Measurements from ENCODE around the gene CTAG2. TPM values are rescaled to one million over a fixed set of nuclear protein-coding genes. Genes with fewer than 3 reads are reported as not detected.

CTAG2 gene
- total and polyA plus RNA-seq, 2 donors (not counting 1 experiment from before 2014, with no cell fraction given) = not detected

Small RNA genes within 50 kb of the gene (small RNA-seq; reads per million reads assigned to genes)
- gene AC244090.1 (ENCODE audit: insufficient read length, low read depth, low replicate concordance) = not detected
- gene AC244107.2 (ENCODE audit: insufficient read length, low read depth, low replicate concordance) = not detected

Other genes starting within 250 kb of the CTAG2 start
- 24.6 TPM in 2 replicates for gene DNASE1L1, start 244.3 kb downstream of the CTAG2 start, total RNA-seq
- 30.4 and 49.2 TPM in 2 replicates for gene DNASE1L1, start 244.3 kb downstream of the CTAG2 start, polyA plus RNA-seq
- 117 and 118 TPM in 2 replicates for gene TAFAZZIN, start 242.0 kb downstream of the CTAG2 start, total RNA-seq
- gene TAFAZZIN, start 242.0 kb downstream of the CTAG2 start, polyA plus RNA-seq = 224 and 241 TPM in 2 replicates
- 55.6 and 57.7 TPM in 2 replicates for gene ATP6AP1, start 224.9 kb downstream of the CTAG2 start, total RNA-seq
- gene ATP6AP1, start 224.9 kb downstream of the CTAG2 start, polyA plus RNA-seq = 38.9 and 47.1 TPM in 2 replicates
- gene GDI1, start 216.4 kb downstream of the CTAG2 start, total RNA-seq = 194 and 199 TPM in 2 replicates
- 311 and 436 TPM in 2 replicates for gene GDI1, start 216.4 kb downstream of the CTAG2 start, polyA plus RNA-seq
- gene FAM50A, start 209.4 kb downstream of the CTAG2 start, total RNA-seq = 70.4 and 79.8 TPM in 2 replicates
- 44.5 and 60.0 TPM in 2 replicates for gene FAM50A, start 209.4 kb downstream of the CTAG2 start, polyA plus RNA-seq
- gene PLXNA3, start 195.3 kb downstream of the CTAG2 start, total RNA-seq = 114 and 120 TPM in 2 replicates
- 50.5 and 68.6 TPM in 2 replicates for gene PLXNA3, start 195.3 kb downstream of the CTAG2 start, polyA plus RNA-seq
- gene LAGE3, start 174.3 kb downstream of the CTAG2 start, total RNA-seq = 17.0 and 19.3 TPM in 2 replicates
- 13.6 and 19.9 TPM in 2 replicates for gene LAGE3, start 174.3 kb downstream of the CTAG2 start, polyA plus RNA-seq
- gene UBL4A, start 167.0 kb downstream of the CTAG2 start, total RNA-seq = 23.3 and 29.5 TPM in 2 replicates
- gene UBL4A, start 167.0 kb downstream of the CTAG2 start, polyA plus RNA-seq = 7.7 and 13.1 TPM in 2 replicates
- 16.7 and 17.9 TPM in 2 replicates for gene SLC10A3, start 162.9 kb downstream of the CTAG2 start, total RNA-seq
- 26.6 and 36.9 TPM in 2 replicates for gene SLC10A3, start 162.9 kb downstream of the CTAG2 start, polyA plus RNA-seq
- gene FAM3A, start 137.3 kb downstream of the CTAG2 start, total RNA-seq = 39.6 and 43.3 TPM in 2 replicates
- 59.4 and 61.1 TPM in 2 replicates for gene FAM3A, start 137.3 kb downstream of the CTAG2 start, polyA plus RNA-seq
- gene G6PD, start 106.7 kb downstream of the CTAG2 start, total RNA-seq = 57.2 and 61.2 TPM in 2 replicates
- 64.4 and 66.0 TPM in 2 replicates for gene G6PD, start 106.7 kb downstream of the CTAG2 start, polyA plus RNA-seq
- gene IKBKG, start 106.0 kb downstream of the CTAG2 start, total RNA-seq = 65.1 and 72.0 TPM in 2 replicates
- gene IKBKG, start 106.0 kb downstream of the CTAG2 start, polyA plus RNA-seq = 43.9 and 46.7 TPM in 2 replicates
- not detected in 2 replicates for gene CTAG1A, start 68.4 kb downstream of the CTAG2 start, total RNA-seq
- gene CTAG1A, start 68.4 kb downstream of the CTAG2 start, polyA plus RNA-seq = not detected in 2 replicates
- gene CTAG1B, start 34.3 kb downstream of the CTAG2 start, total RNA-seq = not detected in 2 replicates
- 0.09 TPM in 1 of 2 replicates, not detected in the other for gene CTAG1B, start 34.3 kb downstream of the CTAG2 start, polyA plus RNA-seq
- gene GAB3, start 97.5 kb upstream of the CTAG2 start, total RNA-seq = 16.5 and 17.2 TPM in 2 replicates
- gene GAB3, start 97.5 kb upstream of the CTAG2 start, polyA plus RNA-seq = 13.2 and 15.5 TPM in 2 replicates
- gene DKC1, start 109.3 kb upstream of the CTAG2 start, total RNA-seq = 73.5 and 84.2 TPM in 2 replicates
- gene DKC1, start 109.3 kb upstream of the CTAG2 start, polyA plus RNA-seq = 18.8 and 42.7 TPM in 2 replicates
- gene MPP1, start 151.9 kb upstream of the CTAG2 start, total RNA-seq = 7.2 and 7.7 TPM in 2 replicates
- gene MPP1, start 151.9 kb upstream of the CTAG2 start, polyA plus RNA-seq = 5.0 and 7.4 TPM in 2 replicates
- gene SMIM9, start 181.1 kb upstream of the CTAG2 start, total RNA-seq = not detected in 2 replicates
- not detected in 2 replicates for gene SMIM9, start 181.1 kb upstream of the CTAG2 start, polyA plus RNA-seq
- gene F8A1, start 232.8 kb upstream of the CTAG2 start, total RNA-seq = 35.8 and 39.1 TPM in 2 replicates
- 2.4 and 8.6 TPM in 2 replicates for gene F8A1, start 232.8 kb upstream of the CTAG2 start, polyA plus RNA-seq

Data from B cell (primary cell).